Gastrocnemius medialis (tissue), 4 donors: ENCODE data around the gene ITLN2.
"Not testable (repeated sequence)": the region's sequence is repeated elsewhere in the genome, so short reads cannot be mapped to it uniquely, and the experiment has no call there.

Source experiments
- POLR2A ChIP-seq, 2 donors: fragments of 450-650 bp; IDR thresholded peaks; one replicate each; pipeline ENCODE4 v1.6.1; 2017; ENCODE audit warnings: antibody characterized with exemption in 2 of 2, mild to moderate bottlenecking in 2 of 2, moderate library complexity in 2 of 2
- TF ChIP-seq, protein P1 (sequence below), 5 experiments: fragments of 450-650 bp in 3 of 5; fragments of 200-600 bp in 2 of 5; sonication (generic) in 2 of 5; IDR thresholded peaks in 4 of 5; conservative IDR thresholded peaks in 1 of 5; 1 replicate in 4 of 5; 2 replicates in 1 of 5; pipeline ENCODE4 v1.5.1; 2016 to 2019; ENCODE audit warnings: antibody characterized with exemption in 5 of 5, mild to moderate bottlenecking in 3 of 5, moderate library complexity in 3 of 5

DNA sequence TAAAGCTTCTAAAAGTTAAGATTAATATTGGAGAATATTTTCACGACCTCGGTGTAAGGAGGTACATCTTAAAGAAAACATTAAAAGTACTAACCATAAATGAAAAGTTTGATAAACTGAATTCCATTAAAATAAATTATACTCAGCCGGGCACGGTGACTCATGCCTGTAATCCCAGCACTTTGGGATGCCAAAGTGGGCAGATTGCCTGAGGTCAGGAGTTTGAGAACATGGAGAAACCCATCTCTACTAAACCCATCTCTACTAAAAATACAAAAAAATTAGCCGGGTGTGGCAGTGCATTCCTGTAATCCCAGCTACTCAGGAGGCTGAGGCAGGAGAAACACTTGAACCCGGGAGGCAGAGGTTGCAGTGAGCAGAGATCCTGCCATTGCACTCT, 8.7 kb downstream of the ITLN2 start:
- TF ChIP-seq, protein P1, sequence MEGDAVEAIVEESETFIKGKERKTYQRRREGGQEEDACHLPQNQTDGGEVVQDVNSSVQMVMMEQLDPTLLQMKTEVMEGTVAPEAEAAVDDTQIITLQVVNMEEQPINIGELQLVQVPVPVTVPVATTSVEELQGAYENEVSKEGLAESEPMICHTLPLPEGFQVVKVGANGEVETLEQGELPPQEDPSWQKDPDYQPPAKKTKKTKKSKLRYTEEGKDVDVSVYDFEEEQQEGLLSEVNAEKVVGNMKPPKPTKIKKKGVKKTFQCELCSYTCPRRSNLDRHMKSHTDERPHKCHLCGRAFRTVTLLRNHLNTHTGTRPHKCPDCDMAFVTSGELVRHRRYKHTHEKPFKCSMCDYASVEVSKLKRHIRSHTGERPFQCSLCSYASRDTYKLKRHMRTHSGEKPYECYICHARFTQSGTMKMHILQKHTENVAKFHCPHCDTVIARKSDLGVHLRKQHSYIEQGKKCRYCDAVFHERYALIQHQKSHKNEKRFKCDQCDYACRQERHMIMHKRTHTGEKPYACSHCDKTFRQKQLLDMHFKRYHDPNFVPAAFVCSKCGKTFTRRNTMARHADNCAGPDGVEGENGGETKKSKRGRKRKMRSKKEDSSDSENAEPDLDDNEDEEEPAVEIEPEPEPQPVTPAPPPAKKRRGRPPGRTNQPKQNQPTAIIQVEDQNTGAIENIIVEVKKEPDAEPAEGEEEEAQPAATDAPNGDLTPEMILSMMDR (IDR thresholded peaks at IDR 0.05 in 4 of 5, conservative IDR thresholded peaks at IDR 0.05 in 1 of 5), result not testable (repeated sequence)
- not testable (repeated sequence) for TF ChIP-seq POLR2A (IDR thresholded peaks at IDR 0.05)
